Trophoblast cell (in vitro differentiated cells and primary cell): Measurements from ENCODE around the gene IFIT1.
"Not testable (repeated sequence)": the region's sequence is repeated elsewhere in the genome, so short reads cannot be mapped to it uniquely, and the experiment has no call there.

Source experiments
- DNase-seq, 2 donors: peaks; one replicate each; pipeline ENCODE4 v3.0.0-alpha.2; 2016
- H2AFZ ChIP-seq: 2 replicates; pipeline ENCODE4 v1.6.1; 2013; ENCODE audit warnings: low read length, moderate library complexity, mild to moderate bottlenecking; ENCODE audit not compliant: insufficient read depth, poor library complexity
- H2AK5ac ChIP-seq: 2 replicates; pipeline ENCODE4 v1.6.1; 2013; ENCODE audit warnings: mild to moderate bottlenecking, low read length
- H2BK120ac ChIP-seq: 2 replicates; pipeline ENCODE4 v1.6.1; 2013; ENCODE audit warnings: low read length, mild to moderate bottlenecking, moderate library complexity; ENCODE audit not compliant: insufficient read depth, poor library complexity
- H2BK12ac ChIP-seq: 2 replicates; pipeline ENCODE4 v1.6.1; 2013; ENCODE audit warnings: mild to moderate bottlenecking, low read length, moderate library complexity
- H2BK5ac ChIP-seq: 2 replicates; pipeline ENCODE4 v1.6.1; 2013; ENCODE audit warnings: low read length, low read depth, moderate library complexity, mild to moderate bottlenecking; ENCODE audit not compliant: poor library complexity
- H3K14ac ChIP-seq: 2 replicates; pipeline ENCODE4 v1.6.1; 2013; ENCODE audit warnings: mild to moderate bottlenecking, low read length
- H3K18ac ChIP-seq: 2 replicates; pipeline ENCODE4 v1.6.1; 2013; ENCODE audit warnings: mild to moderate bottlenecking, low read length
- H3K23ac ChIP-seq: 2 replicates; pipeline ENCODE4 v1.6.1; 2013; ENCODE audit warnings: low read length
- H3K27ac ChIP-seq: 2 replicates; pipeline ENCODE4 v1.5.1; 2013; ENCODE audit warnings: low read depth, mild to moderate bottlenecking, inconsistent platforms, low read length, moderate library complexity
- H3K27me3 ChIP-seq: 2 replicates; pipeline ENCODE4 v1.6.1; 2013; ENCODE audit warnings: inconsistent platforms, mild to moderate bottlenecking, low read length, moderate library complexity; ENCODE audit not compliant: insufficient read depth
- H3K36me3 ChIP-seq, 2 experiments: 1 replicate in 1 of 2; 2 replicates in 1 of 2; pipeline ENCODE4 v1.6.1; 2013; ENCODE audit warnings: low read length in 2 of 2, mild to moderate bottlenecking in 2 of 2, moderate library complexity in 1 of 2; ENCODE audit not compliant: insufficient read depth in 2 of 2, control insufficient read depth in 1 of 2
- H3K4ac ChIP-seq: 2 replicates; pipeline ENCODE4 v1.6.1; 2013; ENCODE audit warnings: low read depth, mild to moderate bottlenecking, low read length, moderate library complexity
- H3K4me1 ChIP-seq, 2 experiments: 1 replicate in 1 of 2; 2 replicates in 1 of 2; pipeline ENCODE4 v1.6.1; 2013; ENCODE audit warnings: low read length in 2 of 2, mild to moderate bottlenecking in 2 of 2, moderate library complexity in 1 of 2; ENCODE audit not compliant: insufficient read depth in 2 of 2, control insufficient read depth in 1 of 2
- H3K4me2 ChIP-seq: 2 replicates; pipeline ENCODE4 v1.6.1; 2013; ENCODE audit warnings: inconsistent platforms, mild to moderate bottlenecking, low read length, moderate library complexity
- H3K4me3 ChIP-seq: 2 replicates; pipeline ENCODE4 v1.5.1; 2013; ENCODE audit warnings: mild to moderate bottlenecking, low read depth, low read length, inconsistent platforms
- H3K79me1 ChIP-seq: one replicate; pipeline ENCODE4 v1.6.1; 2013; ENCODE audit warnings: low read length
- H3K79me2 ChIP-seq: 2 replicates; pipeline ENCODE4 v1.6.1; 2013; ENCODE audit warnings: low read length, mild to moderate bottlenecking; ENCODE audit not compliant: control insufficient read depth, insufficient read depth, poor library complexity
- H3K9ac ChIP-seq: 2 replicates; pipeline ENCODE4 v1.6.1; 2013; ENCODE audit warnings: mild to moderate bottlenecking, low read length
- H3K9me3 ChIP-seq: 2 replicates; pipeline ENCODE4 v1.6.1; 2013; ENCODE audit warnings: low read depth, mild to moderate bottlenecking, control low read depth, inconsistent platforms, low read length; ENCODE audit not compliant: insufficient read depth
- H4K12ac ChIP-seq: 2 replicates; pipeline ENCODE4 v1.6.1; 2013; ENCODE audit warnings: low read depth, mild to moderate bottlenecking, low read length, moderate library complexity
- H4K8ac ChIP-seq: 2 replicates; pipeline ENCODE4 v1.6.1; 2013; ENCODE audit warnings: low read depth, mild to moderate bottlenecking, low read length, moderate library complexity
- H4K91ac ChIP-seq: one replicate; pipeline ENCODE4 v1.6.1; 2013; ENCODE audit warnings: low read depth, mild to moderate bottlenecking, low read length, moderate library complexity
- WGBS: extraction: QIAGEN DNeasy Blood & Tissue Kit; methylation state at CpG from one replicate; pipeline ENCODE4 v1.1.7; 2013; ENCODE audit warnings: missing lambda C conversion rate; ENCODE audit not compliant: insufficient read length, insufficient coverage; ENCODE audit errors: extremely low coverage; 5-methylcytosine and 5-hydroxymethylcytosine counted together

Gene IFIT1

GRCh38 chr10:89390476-89391225 is 1.8 kb upstream of the IFIT1 start:
- no peak overlapping the region for H3K4ac ChIP-seq
- no peaks in the 10 kb centered on the region for H3K9me3 ChIP-seq
- H3K79me2 ChIP-seq, result no peaks in the 10 kb centered on the region
- no peaks in the 10 kb centered on the region for H3K27me3 ChIP-seq
- no peak overlapping the region for H3K14ac ChIP-seq
- H3K27ac ChIP-seq, result no peak overlapping the region
- no peak overlapping the region for H4K12ac ChIP-seq
- H3K4me1 ChIP-seq, result peaks cover 3 to 4% of the 10 kb centered on the region in 2 experiments
- no peak overlapping the region for H4K8ac ChIP-seq
- no peak overlapping the region for H2BK120ac ChIP-seq
- no peak overlapping the region for H2AFZ ChIP-seq
- no peak overlapping the region for H3K23ac ChIP-seq
- no peak overlapping the region for H4K91ac ChIP-seq
- H3K79me1 ChIP-seq, result no peaks in the 10 kb centered on the region
- no peak overlapping the region for H2BK12ac ChIP-seq
- no peak overlapping the region for H2BK5ac ChIP-seq
- H3K9ac ChIP-seq, result no peak overlapping the region
- H2AK5ac ChIP-seq, result no peak overlapping the region
- DNase-seq, result no peak
- H3K18ac ChIP-seq, result no peak overlapping the region
- WGBS, result no CpG with 5 or more reads among the region's 5 CpGs
- no peak overlapping the region for H3K4me2 ChIP-seq
- no peak overlapping the region for H3K4me3 ChIP-seq
- no peaks in the 10 kb centered on the region for H3K36me3 ChIP-seq

GRCh38 chr10:89391226-89391576 is 1.2 kb upstream of the IFIT1 start:
- H3K36me3 ChIP-seq, H3K23ac ChIP-seq: not testable (repeated sequence)
- no CpG with 5 or more reads among the region's 4 CpGs for WGBS

GRCh38 chr10:89392974-89393373 is 551 bp downstream of the IFIT1 start:
- Histone ChIP-seq H4K8ac (no peak overlapping the region), H2AK5ac (no peak overlapping the region), H4K91ac (no peak overlapping the region), H3K4ac (no peak overlapping the region), H3K23ac (no peak overlapping the region), H2BK5ac (no peak overlapping the region), H3K79me1 (no peaks in the 10 kb centered on the region), H3K18ac (no peak overlapping the region), H3K4me1 (peaks cover 3 to 4% of the 10 kb centered on the region in 2 experiments), H2AFZ (no peak overlapping the region), H3K36me3 (no peaks in the 10 kb centered on the region), H3K9ac (no peak overlapping the region), H4K12ac (no peak overlapping the region), H3K27me3 (no peaks in the 10 kb centered on the region), H3K4me3 (no peak overlapping the region), H2BK12ac (no peak overlapping the region), H3K79me2 (no peaks in the 10 kb centered on the region), H3K27ac (peak overlapping the region; percentile 2), H3K4me2 (no peak overlapping the region), H3K14ac (no peak overlapping the region), H3K9me3 (no peaks in the 10 kb centered on the region), H2BK120ac (no peak overlapping the region)
- no CpG with 5 or more reads among the region's 2 CpGs for WGBS
- DNase-seq, result peak; percentile 36 to 59

More at GRCh38 chr10:89391226-89391576, 1.2 kb upstream of the IFIT1 start:
- not testable (repeated sequence) for H3K27me3 ChIP-seq, DNase-seq, H3K14ac ChIP-seq, H2BK120ac ChIP-seq, H3K18ac ChIP-seq, H2BK12ac ChIP-seq, H3K4me1 ChIP-seq, H3K79me2 ChIP-seq, H4K12ac ChIP-seq, H3K27ac ChIP-seq, H3K79me1 ChIP-seq, H3K4me2 ChIP-seq, H4K8ac ChIP-seq, H2AFZ ChIP-seq, H2BK5ac ChIP-seq, H3K9me3 ChIP-seq, H3K9ac ChIP-seq, H3K4ac ChIP-seq, H4K91ac ChIP-seq, H3K4me3 ChIP-seq, H2AK5ac ChIP-seq

- no peak overlapping the region for H3K27ac ChIP-seq
- H3K4me3 ChIP-seq, result no peak overlapping the region
- H3K36me3 ChIP-seq, result no peaks in the 10 kb centered on the region
- H3K79me1 ChIP-seq, result no peaks in the 10 kb centered on the region
- peaks cover 3 to 4% of the 10 kb centered on the region in 2 experiments for H3K4me1 ChIP-seq
- no peak overlapping the region for H3K4ac ChIP-seq
- no peak overlapping the region for H4K91ac ChIP-seq
- no peak overlapping the region for H3K23ac ChIP-seq
- no peak overlapping the region for H2BK5ac ChIP-seq
- H2BK120ac ChIP-seq, result no peak overlapping the region
- H2AFZ ChIP-seq, result no peak overlapping the region
- no peak overlapping the region for H3K14ac ChIP-seq
- no peaks in the 10 kb centered on the region for H3K27me3 ChIP-seq
- no peak overlapping the region for H4K8ac ChIP-seq
- no peak overlapping the region for H2BK12ac ChIP-seq
- no peak for DNase-seq
- no peak overlapping the region for H4K12ac ChIP-seq
- H3K9me3 ChIP-seq, result no peaks in the 10 kb centered on the region
- H3K18ac ChIP-seq, result no peak overlapping the region
- no CpG with 5 or more reads among the region's 3 CpGs for WGBS
- no peaks in the 10 kb centered on the region for H3K79me2 ChIP-seq
- H2AK5ac ChIP-seq, result no peak overlapping the region
- H3K9ac ChIP-seq, result no peak overlapping the region
- H3K4me2 ChIP-seq, result no peak overlapping the region
Measured at GRCh38 chr10:89393898-89394297, 1.5 kb downstream of the IFIT1 start.
